GM23338 (cell line): ENCODE data around the gene HOXB6.

ENCODE experiments used
- CREB1 ChIP-seq: fragments of 250-450 bp; sonication (Bioruptor Pico); IDR thresholded peaks from 2 replicates; pipeline ENCODE4 v1.5.0; 2020; ENCODE audit warnings: low read depth, mild to moderate bottlenecking, moderate library complexity
- CTCF ChIP-seq, 2 experiments: fragments of 200-600 bp in 1 of 2; sonication (generic) in 1 of 2; conservative IDR thresholded peaks; 2 replicates each; pipeline versions ENCODE4 v1.5.1 to v1.6.1; 2016 to 2017; ENCODE audit warnings: antibody characterized with exemption in 2 of 2, low read depth in 2 of 2, mild to moderate bottlenecking in 2 of 2, moderate library complexity in 1 of 2
- ETS1 ChIP-seq: IDR thresholded peaks from 2 replicates; pipeline ENCODE4 v1.6.1; 2016; ENCODE audit warnings: antibody characterized with exemption
- EZH2 ChIP-seq: fragments of 200-600 bp; sonication (generic); IDR thresholded peaks from one replicate; pipeline ENCODE4 v1.8.0; 2017; ENCODE audit warnings: antibody characterized with exemption, mild to moderate bottlenecking, low read depth; ENCODE audit not compliant: unreplicated experiment
- EZH2phosphoT487 ChIP-seq: fragments of 200-600 bp; sonication (generic); IDR thresholded peaks from one replicate; pipeline ENCODE4 v1.8.1; 2018; ENCODE audit warnings: antibody characterized with exemption; ENCODE audit not compliant: unreplicated experiment
- JUNB ChIP-seq: IDR thresholded peaks from one replicate; pipeline ENCODE4 v1.6.1; 2016; ENCODE audit warnings: antibody characterized with exemption; ENCODE audit not compliant: unreplicated experiment
- NANOG ChIP-seq: IDR thresholded peaks from 2 replicates; pipeline ENCODE4 v1.6.1; 2016; ENCODE audit warnings: antibody characterized with exemption, borderline replicate concordance
- POLR2AphosphoS5 ChIP-seq: IDR thresholded peaks from 2 replicates; pipeline ENCODE4 v1.6.1; 2016; ENCODE audit warnings: antibody characterized with exemption, low read depth
- REST ChIP-seq: IDR thresholded peaks from one replicate; pipeline ENCODE4 v1.6.1; 2018; ENCODE audit warnings: antibody characterized with exemption; ENCODE audit not compliant: unreplicated experiment
- STAT1 ChIP-seq: IDR thresholded peaks from one replicate; pipeline ENCODE4 v1.6.1; 2016; ENCODE audit warnings: antibody characterized with exemption; ENCODE audit not compliant: unreplicated experiment
- ZNF114 ChIP-seq: fragments of 250-450 bp; sonication (Bioruptor Pico); IDR thresholded peaks from 2 replicates; pipeline ENCODE4 v1.5.0; 2020; ENCODE audit warnings: mild to moderate bottlenecking, moderate library complexity
- ZNF331 ChIP-seq: fragments of 250-450 bp; sonication (Bioruptor Pico); IDR thresholded peaks from 2 replicates; pipeline ENCODE4 v1.5.0; 2020; ENCODE audit warnings: low read depth, mild to moderate bottlenecking, moderate library complexity
- ZNF462 ChIP-seq: fragments of 250-450 bp; sonication (Bioruptor Pico); IDR thresholded peaks from 2 replicates; pipeline ENCODE4 v1.5.0; 2020; ENCODE audit warnings: mild to moderate bottlenecking, moderate library complexity

- TF ChIP-seq CTCF (conservative IDR thresholded peaks at IDR 0.05; ENCODE audit: low read depth in 2 of 2) = no peak
- peak; percentile 23 for TF ChIP-seq EZH2
- no peak for TF ChIP-seq EZH2phosphoT487
- no peak for TF ChIP-seq POLR2AphosphoS5
- TF ChIP-seq NANOG = no peak
- TF ChIP-seq CREB1 (CRISPR knock-in tag) = no peak
- no peak for TF ChIP-seq ZNF114 (CRISPR knock-in tag)
- TF ChIP-seq ETS1 = no peak
- TF ChIP-seq REST = no peak
- TF ChIP-seq ZNF462 (CRISPR knock-in tag) = no peak
- no peak for TF ChIP-seq ZNF331
- no peak for TF ChIP-seq STAT1
- TF ChIP-seq JUNB = no peak
Observed at GRCh38 chr17:48553190-48553547, 51.6 kb downstream of the HOXB6 start.
